ENCODE data around the gene DGKH. TPM values are rescaled to one million over a fixed set of nuclear protein-coding genes. Genes with fewer than 3 reads are reported as not detected.

Gene DGKH
- total and polyA plus RNA-seq, 10 of the 15 experiments (the other 5 are each of a cell fraction or from before 2014, with no cell fraction given) = 1.3 to 15.2 (median 7.3) TPM

DNA sequence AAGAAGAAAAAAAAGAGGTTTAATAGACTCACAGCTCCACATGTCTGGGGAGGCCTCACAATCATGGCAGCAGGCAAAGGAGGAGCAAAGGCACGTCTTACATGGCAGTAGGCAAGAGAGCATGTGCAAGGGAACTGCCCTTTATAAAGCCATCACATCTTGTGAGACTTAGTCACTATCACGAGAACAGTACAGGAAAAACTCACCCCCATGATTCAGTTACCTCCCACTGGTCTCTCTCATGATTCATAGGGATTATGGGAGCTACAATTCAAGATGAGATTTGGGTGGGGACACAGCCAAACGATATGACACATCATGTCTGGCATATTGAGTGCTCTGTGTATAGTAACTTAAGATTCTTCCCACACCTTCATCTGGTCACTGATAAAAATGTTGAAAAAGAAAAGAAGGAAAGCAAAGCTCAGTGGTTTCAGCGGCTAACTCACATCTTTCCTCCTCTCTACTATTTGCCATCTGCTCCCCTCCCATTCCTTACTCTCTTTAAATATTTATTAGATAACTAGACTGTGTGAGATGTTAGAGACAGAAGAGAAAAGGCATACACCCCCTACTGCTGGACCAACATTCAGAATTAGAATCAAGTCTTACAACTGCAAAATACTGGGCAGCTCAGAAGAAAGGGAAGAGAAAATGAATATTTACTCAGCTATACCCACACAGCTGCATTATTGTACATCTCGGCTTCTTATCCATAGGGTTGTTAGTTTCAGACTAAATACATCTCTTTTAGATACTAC lies 163.4 kb downstream of the DGKH start:
- H3K9ac ChIP-seq (ENCODE audit: control insufficient read depth, insufficient read depth, low read length) = no peak overlapping the region
- H4K20me1 ChIP-seq (ENCODE audit: control insufficient read depth, insufficient read depth) = no peaks in the 10 kb centered on the region
- no peak overlapping the region for H2AFZ ChIP-seq (ENCODE audit: control insufficient read depth, low read depth, low read length)
- DNase-seq (ENCODE audit: low read depth, low spot score) = no peak
- FAIRE-seq = no peak
- no TSS peak for BruUV-seq (replicated peaks)
- POLR2A ChIA-PET = no interaction called here
- H3K9me3 ChIP-seq (replicated peaks; ENCODE audit: control insufficient read depth, insufficient read depth, low read length) = no peaks in the 10 kb centered on the region
- H3K4me1 ChIP-seq (ENCODE audit: control insufficient read depth, insufficient read depth, low read length) = no peaks in the 10 kb centered on the region
- no peak for ATAC-seq
- H3K4me3 ChIP-seq = no peak overlapping the region
- TF ChIP-seq BACH1 (IDR thresholded peaks at IDR 0.05; ENCODE audit: borderline replicate concordance) = no peak
- no peak for TF ChIP-seq ESRRA (IDR thresholded peaks at IDR 0.05; ENCODE audit: low read length)
- TF ChIP-seq LARP7 (IDR thresholded peaks at IDR 0.05) = no peak
- no peak for TF ChIP-seq CHD1 (IDR thresholded peaks at IDR 0.05; ENCODE audit: low read depth, low read length)
- no peak for TF ChIP-seq PAX5 (IDR thresholded peaks at IDR 0.05; ENCODE audit: borderline replicate concordance, low read depth, low read length)
- no peak for TF ChIP-seq TCF7 (IDR thresholded peaks at IDR 0.05; ENCODE audit: borderline replicate concordance)
- no peak for TF ChIP-seq NFYB (IDR thresholded peaks at IDR 0.05; ENCODE audit: insufficient read depth, low read depth, low read length)
- TF ChIP-seq NR2C2 (IDR thresholded peaks at IDR 0.05; ENCODE audit: borderline replicate concordance, control insufficient read depth, insufficient read length, low read depth) = no peak
- TF ChIP-seq HDAC2 (IDR thresholded peaks at IDR 0.05) = no peak
- TF ChIP-seq WRNIP1 (IDR thresholded peaks at IDR 0.05; ENCODE audit: borderline replicate concordance, low read depth, low read length) = no peak
- no peak for TF ChIP-seq IKZF2 (IDR thresholded peaks at IDR 0.05)
- TF ChIP-seq JUND (IDR thresholded peaks at IDR 0.05; ENCODE audit: low read depth, low read length) = no peak
- TF ChIP-seq PBX3 (IDR thresholded peaks at IDR 0.05; ENCODE audit: insufficient replicate concordance, low read depth, low read length) = no peak
- TF ChIP-seq, protein P1, sequence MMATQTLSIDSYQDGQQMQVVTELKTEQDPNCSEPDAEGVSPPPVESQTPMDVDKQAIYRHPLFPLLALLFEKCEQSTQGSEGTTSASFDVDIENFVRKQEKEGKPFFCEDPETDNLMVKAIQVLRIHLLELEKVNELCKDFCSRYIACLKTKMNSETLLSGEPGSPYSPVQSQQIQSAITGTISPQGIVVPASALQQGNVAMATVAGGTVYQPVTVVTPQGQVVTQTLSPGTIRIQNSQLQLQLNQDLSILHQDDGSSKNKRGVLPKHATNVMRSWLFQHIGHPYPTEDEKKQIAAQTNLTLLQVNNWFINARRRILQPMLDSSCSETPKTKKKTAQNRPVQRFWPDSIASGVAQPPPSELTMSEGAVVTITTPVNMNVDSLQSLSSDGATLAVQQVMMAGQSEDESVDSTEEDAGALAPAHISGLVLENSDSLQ (IDR thresholded peaks at IDR 0.05) = no peak
- TF ChIP-seq TCF3 (IDR thresholded peaks at IDR 0.05; ENCODE audit: borderline replicate concordance, insufficient read depth, low read depth, low read length) = no peak
- TF ChIP-seq, protein P2, sequence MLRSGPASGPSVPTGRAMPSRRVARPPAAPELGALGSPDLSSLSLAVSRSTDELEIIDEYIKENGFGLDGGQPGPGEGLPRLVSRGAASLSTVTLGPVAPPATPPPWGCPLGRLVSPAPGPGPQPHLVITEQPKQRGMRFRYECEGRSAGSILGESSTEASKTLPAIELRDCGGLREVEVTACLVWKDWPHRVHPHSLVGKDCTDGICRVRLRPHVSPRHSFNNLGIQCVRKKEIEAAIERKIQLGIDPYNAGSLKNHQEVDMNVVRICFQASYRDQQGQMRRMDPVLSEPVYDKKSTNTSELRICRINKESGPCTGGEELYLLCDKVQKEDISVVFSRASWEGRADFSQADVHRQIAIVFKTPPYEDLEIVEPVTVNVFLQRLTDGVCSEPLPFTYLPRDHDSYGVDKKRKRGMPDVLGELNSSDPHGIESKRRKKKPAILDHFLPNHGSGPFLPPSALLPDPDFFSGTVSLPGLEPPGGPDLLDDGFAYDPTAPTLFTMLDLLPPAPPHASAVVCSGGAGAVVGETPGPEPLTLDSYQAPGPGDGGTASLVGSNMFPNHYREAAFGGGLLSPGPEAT (IDR thresholded peaks at IDR 0.05; ENCODE audit: low read depth) = no peak
- TF ChIP-seq EED (IDR thresholded peaks at IDR 0.05; ENCODE audit: low read depth) = no peak
- H3K79me2 ChIP-seq (ENCODE audit: control insufficient read depth, insufficient read depth, low read length) = no peaks in the 10 kb centered on the region
- RAD21 ChIA-PET (ENCODE audit: unreplicated experiment) = no interaction called here
- intact Hi-C loops (cut with micrococcal nuclease; ENCODE audit: unreplicated experiment) = no loop called here
- no peak overlapping the region for H3K4me2 ChIP-seq (ENCODE audit: control insufficient read depth, insufficient read depth)
- H3K36me3 ChIP-seq (ENCODE audit: control insufficient read depth in 2 of 2, insufficient read depth in 2 of 2, low read length in 1 of 2) = peaks cover 0 to 10% of the 10 kb centered on the region in 2 experiments; a peak in 2 of 4 replicates
- no peak overlapping the region for H3K27ac ChIP-seq (ENCODE audit: control insufficient read depth, insufficient read depth)
- in situ Hi-C loops (cut with MboI) = loop anchor here (5.0 kb wide), 1 partner anchor 545 kb away; no protein-coding TSS in a partner anchor
- WGBS (ENCODE audit: insufficient coverage, insufficient replicate concordance, low lambda C conversion rate, missing lambda C conversion rate) = 96% methylated on average over 5 of the region's 5 CpGs
- CTCF ChIA-PET = interaction anchor here (0.9 kb wide), 1 partner anchor 544 kb away, joined by 5 read pairs; no protein-coding TSS in a partner anchor
- H3K27me3 ChIP-seq (replicated peaks in 1 of 2; ENCODE audit: control insufficient read depth in 2 of 2, insufficient read depth in 2 of 2, low read length in 1 of 2) = no peaks in the 10 kb centered on the region
- SMC1A ChIA-PET (ENCODE audit: uncharacterized antibody, unreplicated experiment) = interaction anchor here (1.0 kb wide), 1 partner anchor 54 kb away, joined by 3 read pairs; no protein-coding TSS in a partner anchor
